H1 (cell line): Measurements from ENCODE around the gene TFDP3. TPM values are rescaled to one million over a fixed set of nuclear protein-coding genes. Genes with fewer than 3 reads are reported as not detected.
A peak's percentile ranks its signal among the peaks of the same experiment; 100 is the strongest.

Experiments used
- CTCF ChIA-PET: fragments of 300-600 bp; sonication (Branson Sonifier 250); formaldehyde crosslinking; loops from one replicate; lab custom pipeline; 2021; ENCODE audit not compliant: partially characterized antibody; lab: Charles Lee
- POLR2A ChIA-PET: fragments of 300-600 bp; sonication (Branson Sonifier 250); formaldehyde crosslinking; loops from one replicate; lab custom pipeline; 2021; ENCODE audit warnings: inconsistent platforms; ENCODE audit not compliant: partially characterized antibody; lab: Charles Lee
- DNase-seq, 2 experiments: peaks; one replicate each; pipeline versions ENCODE4 v3.0.0 to v3.0.0-alpha.2; 2010 to 2022; ENCODE audit warnings: low spot score in 2 of 2, low read depth in 1 of 2, mixed read lengths in 1 of 2
- FAIRE-seq: peaks from 2 replicates; lab custom pipeline; 2011; peaks lifted over from hg19 to GRCh38; lab: Jason Lieb, UNC
- H2AFZ ChIP-seq: 2 replicates; pipeline ENCODE4 v1.8.1; 2012; ENCODE audit warnings: low read length, inconsistent platforms
- H2AK5ac ChIP-seq: 2 replicates; pipeline ENCODE4 v1.6.1; 2013; ENCODE audit warnings: low read depth, low read length
- H2BK120ac ChIP-seq: replicated peaks from 2 replicates; pipeline ENCODE3; 2013; ENCODE audit warnings: low read depth, low read length, inconsistent platforms
- H2BK12ac ChIP-seq: 2 replicates; pipeline ENCODE4 v1.6.1; 2013; ENCODE audit warnings: low read depth, low read length
- H2BK15ac ChIP-seq: 2 replicates; pipeline ENCODE4 v1.6.1; 2013; ENCODE audit warnings: low read length
- H2BK20ac ChIP-seq: 2 replicates; pipeline ENCODE4 v1.6.1; 2013; ENCODE audit warnings: low read length
- H2BK5ac ChIP-seq: 2 replicates; pipeline ENCODE4 v1.6.1; 2013; ENCODE audit warnings: low read depth, low read length
- H3K14ac ChIP-seq: 2 replicates; pipeline ENCODE4 v1.6.1; 2013; ENCODE audit warnings: inconsistent platforms; ENCODE audit not compliant: insufficient read length
- H3K18ac ChIP-seq: 2 replicates; pipeline ENCODE4 v1.6.1; 2013; ENCODE audit warnings: low read length; ENCODE audit errors: extremely low read depth
- H3K23ac ChIP-seq: 2 replicates; pipeline ENCODE4 v1.6.1; 2013; ENCODE audit warnings: inconsistent platforms; ENCODE audit not compliant: insufficient read length
- H3K23me2 ChIP-seq: 2 replicates; pipeline ENCODE4 v1.6.1; 2013; ENCODE audit warnings: low read depth, low read length
- H3K27ac ChIP-seq: 2 replicates; pipeline ENCODE4 v1.6.1; 2011; ENCODE audit warnings: low read depth, low read length, inconsistent platforms
- H3K27me3 ChIP-seq, 4 experiments: replicated peaks in 1 of 4; 1 replicate in 1 of 4; 2 replicates in 3 of 4; pipeline versions ENCODE4 v1.6.1 to v1.8.1; 2011 to 2013; ENCODE audit warnings: low read length in 3 of 4, mild to moderate bottlenecking in 3 of 4, inconsistent platforms in 2 of 4, mixed read lengths in 2 of 4, moderate library complexity in 1 of 4; ENCODE audit not compliant: control insufficient read depth in 3 of 4, insufficient read depth in 3 of 4; ENCODE audit errors: extremely low read depth in 1 of 4
- H3K36me3 ChIP-seq, 4 experiments: 2 replicates each; pipeline versions ENCODE4 v1.6.1 to v1.8.1; 2011 to 2013; ENCODE audit warnings: mild to moderate bottlenecking in 4 of 4, low read length in 3 of 4, moderate library complexity in 2 of 4, control low read depth in 1 of 4, inconsistent platforms in 1 of 4; ENCODE audit not compliant: insufficient read depth in 4 of 4, control insufficient read depth in 2 of 4
- H3K4ac ChIP-seq: replicated peaks from 2 replicates; pipeline ENCODE3; 2013; ENCODE audit warnings: low read length, low read depth, mixed read lengths, inconsistent platforms; ENCODE audit not compliant: insufficient read length
- H3K4me1 ChIP-seq, 4 experiments: replicated peaks in 1 of 4; 1 replicate in 1 of 4; 2 replicates in 3 of 4; pipeline versions ENCODE4 v1.6.1 to v1.8.1; 2011 to 2013; ENCODE audit warnings: low read length in 3 of 4, inconsistent platforms in 2 of 4, mixed read lengths in 1 of 4; ENCODE audit not compliant: insufficient read depth in 4 of 4, control insufficient read depth in 3 of 4
- H3K4me2 ChIP-seq, 2 experiments: 2 replicates each; pipeline versions ENCODE4 v1.6.1 to v1.8.1; 2011 to 2013; ENCODE audit warnings: low read depth in 2 of 2, low read length in 2 of 2, control low read depth in 1 of 2, inconsistent platforms in 1 of 2, mild to moderate bottlenecking in 1 of 2; ENCODE audit not compliant: insufficient read depth in 1 of 2
- H3K4me3 ChIP-seq, 4 experiments: fragments of 200-600, 300-600 bp in 1 of 4; sonication (generic), shearing (Covaris generic), sonication (Bioruptor Twin) in 1 of 4; 2 replicates each; pipeline versions ENCODE4 v1.5.1 to v1.8.1; 2011 to 2016; ENCODE audit warnings: low read length in 4 of 4, low read depth in 3 of 4, control low read depth in 2 of 4, inconsistent platforms in 2 of 4, mild to moderate bottlenecking in 2 of 4, mixed read lengths in 1 of 4, moderate library complexity in 1 of 4; ENCODE audit not compliant: insufficient read depth in 2 of 4; ENCODE audit errors: extremely low read depth in 1 of 4
- H3K56ac ChIP-seq: replicated peaks from 2 replicates; pipeline ENCODE3; 2013; ENCODE audit warnings: low read depth, mild to moderate bottlenecking, mixed read lengths, low read length, inconsistent platforms; ENCODE audit not compliant: insufficient read length
- H3K79me1 ChIP-seq: 2 replicates; pipeline ENCODE4 v1.6.1; 2013; ENCODE audit warnings: low read depth, low read length, control low read depth
- H3K79me2 ChIP-seq, 2 experiments: 2 replicates each; pipeline versions ENCODE4 v1.6.1 to v1.8.1; 2012 to 2013; ENCODE audit warnings: low read length in 2 of 2, mild to moderate bottlenecking in 2 of 2, inconsistent platforms in 1 of 2; ENCODE audit not compliant: insufficient read depth in 2 of 2, control insufficient read depth in 1 of 2
- H3K9ac ChIP-seq, 4 experiments: replicated peaks in 1 of 4; 1 replicate in 1 of 4; 2 replicates in 3 of 4; pipeline versions ENCODE4 v1.6.1 to v1.8.1; 2011 to 2013; ENCODE audit warnings: low read depth in 3 of 4, low read length in 3 of 4, control low read depth in 2 of 4, mild to moderate bottlenecking in 2 of 4, moderate library complexity in 2 of 4, inconsistent platforms in 1 of 4; ENCODE audit errors: extremely low read depth in 1 of 4
- H3K9me3 ChIP-seq, 2 experiments: 2 replicates each; pipeline versions ENCODE4 v1.6.1 to v1.8.1; 2012 to 2013; ENCODE audit warnings: mild to moderate bottlenecking in 2 of 2, moderate library complexity in 2 of 2, control low read depth in 1 of 2, inconsistent platforms in 1 of 2, low read depth in 1 of 2, low read length in 1 of 2, mixed read lengths in 1 of 2; ENCODE audit not compliant: insufficient read depth in 2 of 2
- H4K20me1 ChIP-seq, 2 experiments: replicated peaks in 1 of 2; 2 replicates each; pipeline versions ENCODE3 to v1.8.1; 2011 to 2013; ENCODE audit warnings: inconsistent platforms in 2 of 2, low read length in 2 of 2, mild to moderate bottlenecking in 1 of 2; ENCODE audit not compliant: insufficient read depth in 2 of 2, control insufficient read depth in 1 of 2
- H4K5ac ChIP-seq: 2 replicates; pipeline ENCODE4 v1.6.1; 2013; ENCODE audit warnings: low read length, low read depth, mixed read lengths, inconsistent platforms; ENCODE audit not compliant: insufficient read length
- H4K8ac ChIP-seq: 2 replicates; pipeline ENCODE4 v1.8.0; 2013; ENCODE audit warnings: mild to moderate bottlenecking, moderate library complexity, low read length, inconsistent platforms; ENCODE audit not compliant: insufficient read depth; ENCODE audit errors: extremely low read depth
- H4K91ac ChIP-seq: replicated peaks from 2 replicates; pipeline ENCODE3; 2013; ENCODE audit warnings: low read length, mixed read lengths, inconsistent platforms; ENCODE audit not compliant: insufficient read length
- CTBP2 ChIP-seq: IDR thresholded peaks from 2 replicates; pipeline ENCODE4 v1.7.0; 2011; ENCODE audit warnings: borderline replicate concordance, mild to moderate bottlenecking, moderate library complexity, mixed read lengths, low read length; ENCODE audit not compliant: insufficient read depth, insufficient read length
- TBP ChIP-seq: IDR thresholded peaks from 2 replicates; pipeline ENCODE4 v1.6.1; 2011; ENCODE audit warnings: low read depth, low read length, improper control_type of control experiment
- WGBS, 2 experiments: shearing (Covaris generic) in 1 of 2; methylation state at CpG; one replicate each; pipeline versions ENCODE4 v1.1.6 to v1.1.7; 2013 to 2015; ENCODE audit warnings: low lambda C conversion rate in 2 of 2, mixed read lengths in 2 of 2, inconsistent platforms in 1 of 2, low coverage in 1 of 2, missing lambda C conversion rate in 1 of 2; ENCODE audit not compliant: insufficient replicate concordance in 2 of 2, insufficient coverage in 1 of 2, insufficient read length in 1 of 2; ENCODE audit errors: extremely low coverage in 1 of 2, missing lambda C conversion rate in 1 of 2; 5-methylcytosine and 5-hydroxymethylcytosine counted together
- polyA plus RNA-seq, 7 experiments: library from polyadenylated mRNA; depleted of rRNA in 3 of 7; stranded (reverse) in 5 of 7; unstranded in 2 of 7; fragments of >200 nt in 5 of 7; fragments of 200-250 nt in 2 of 7; gene quantifications; 1 replicate in 5 of 7; 2 replicates in 1 of 7; 4 replicates in 1 of 7; pipeline versions ENCODE4 v1.2.1 to v1.2.3, GENCODE V29; 2011 to 2013; ENCODE audit warnings: missing spikeins in 2 of 7, mixed read lengths in 2 of 7
- total RNA-seq: library from RNA; stranded (reverse); fragmentation: NEBNext Ultra II Directional; extraction: Animal tissue kit (Norgen Biotek cat#: 25700); gene quantifications from 2 replicates; pipeline ENCODE4 v1.2.1, GENCODE V29; 2021

The TFDP3 gene
- total and polyA plus RNA-seq, 2 of the 8 experiments (the other 6 are each of a cell fraction or from before 2014, with no cell fraction given), result not detected

- H2BK20ac ChIP-seq, result no peak overlapping the region
- no peak overlapping the region for H2BK15ac ChIP-seq
- no peak overlapping the region; a peak in 1 of 4 replicates for H3K4me2 ChIP-seq
- H3K56ac ChIP-seq, result no peak overlapping the region
- DNase-seq (no peak), FAIRE-seq (peak; percentile 36)
- no peaks in the 10 kb centered on the region for H3K79me2 ChIP-seq
- H3K27ac ChIP-seq, result no peak overlapping the region
- 82% methylated on average over 2 of the region's 2 CpGs; no CpG with 5 or more reads in 1 of the 2 experiments for WGBS, 2 experiments
- no peak overlapping the region for H4K8ac ChIP-seq
- H3K79me1 ChIP-seq, result no peaks in the 10 kb centered on the region
- H2AK5ac ChIP-seq, result no peak overlapping the region
- no peak overlapping the region for H3K4ac ChIP-seq
- H4K5ac ChIP-seq, result no peak overlapping the region
- no peak overlapping the region for H2BK120ac ChIP-seq
- no peak overlapping the region for H3K18ac ChIP-seq
- no peak overlapping the region for H2BK12ac ChIP-seq
- CTCF ChIA-PET, result interaction anchor here (0.7 to 0.9 kb wide), 2 partner anchors 21 to 36 kb away, joined by 3 read pairs; no protein-coding TSS in a partner anchor
- H3K4me3 ChIP-seq, result no peak overlapping the region
- no peak for TF ChIP-seq TBP
- no peak for TF ChIP-seq CTBP2
- H4K20me1 ChIP-seq, result no peaks in the 10 kb centered on the region
- H2AFZ ChIP-seq, result no peak overlapping the region
- H3K9me3 ChIP-seq, result peaks cover 5 to 6% of the 10 kb centered on the region in 2 experiments; a peak in 1 of 4 replicates
- H3K23me2 ChIP-seq, result no peaks in the 10 kb centered on the region
- H3K4me1 ChIP-seq, result peaks cover 0 to 6% (median 2%) of the 10 kb centered on the region in 4 experiments; a peak in 3 of 7 replicates
- H2BK5ac ChIP-seq, result no peak overlapping the region
- POLR2A ChIA-PET, result no interaction called here
- no peaks in the 10 kb centered on the region for H3K36me3 ChIP-seq
- H3K27me3 ChIP-seq, result no peaks in the 10 kb centered on the region
- no peak overlapping the region for H3K23ac ChIP-seq
- no peak overlapping the region for H4K91ac ChIP-seq
- H3K9ac ChIP-seq, result no peak overlapping the region
- H3K14ac ChIP-seq, result no peak overlapping the region
These were observed 30.0 kb upstream of the TFDP3 start for GRCh38 chrX:133248177-133248576.
